HG02588 (cell line): ENCODE results near the gene TASP1.
A peak's percentile ranks its signal among the peaks of the same experiment; 100 is the strongest.
"Not testable (repeated sequence)": the region's sequence is repeated elsewhere in the genome, so short reads cannot be mapped to it uniquely, and the experiment has no call there.

Experiments used
- ATAC-seq: cut with Tn5 transposase; IDR thresholded peaks from one replicate; pipeline ENCODE4 v1.9.1; 2021; ENCODE audit warnings: mild to moderate bottlenecking, moderate library complexity; ENCODE audit not compliant: unreplicated experiment

TASP1 gene

GRCh38 chr20:13501500-13501899, 137.2 kb downstream of the TASP1 start:
- ATAC-seq = no peak

- no peak for ATAC-seq
Observed at GRCh38 chr20:13494019-13494418, 144.7 kb downstream of the TASP1 start.

GRCh38 chr20:13493143-13493542, 145.6 kb downstream of the TASP1 start:
- ATAC-seq = no peak

- no peak for ATAC-seq
Observed at GRCh38 chr20:13492001-13492481, 146.7 kb downstream of the TASP1 start.

GRCh38 chr20:13487202-13487601, 151.5 kb downstream of the TASP1 start:
- no peak for ATAC-seq

- no peak for ATAC-seq
Observed at GRCh38 chr20:13486694-13487093, 152.0 kb downstream of the TASP1 start.

GRCh38 chr20:13485576-13485975, 153.2 kb downstream of the TASP1 start:
- ATAC-seq = no peak

- ATAC-seq = not testable (repeated sequence)
Observed at GRCh38 chr20:13485019-13485418, 153.7 kb downstream of the TASP1 start.

GRCh38 chr20:13483472-13483871, 155.3 kb downstream of the TASP1 start:
- ATAC-seq = not testable (repeated sequence)

- no peak for ATAC-seq
Observed at GRCh38 chr20:13478366-13478765, 160.4 kb downstream of the TASP1 start.

- no peak for ATAC-seq
Observed at GRCh38 chr20:13474467-13474866, 164.3 kb downstream of the TASP1 start.

- no peak for ATAC-seq
Observed at GRCh38 chr20:13469262-13469661, 169.5 kb downstream of the TASP1 start.

- ATAC-seq = no peak
Observed at GRCh38 chr20:13468166-13468565, 170.6 kb downstream of the TASP1 start.

- no peak for ATAC-seq
Observed at GRCh38 chr20:13464702-13465101, 174.0 kb downstream of the TASP1 start.

- no peak for ATAC-seq
Observed at GRCh38 chr20:13461849-13462458, 176.8 kb downstream of the TASP1 start.

- ATAC-seq = peak; percentile 67
Observed at GRCh38 chr20:13458860-13459451, 179.8 kb downstream of the TASP1 start.

- no peak for ATAC-seq
Observed at GRCh38 chr20:13457487-13457886, 181.2 kb downstream of the TASP1 start.

- no peak for ATAC-seq
Observed at GRCh38 chr20:13455713-13456112, 183.0 kb downstream of the TASP1 start.

GRCh38 chr20:13453367-13453766, 185.4 kb downstream of the TASP1 start:
- no peak for ATAC-seq

GRCh38 chr20:13452470-13453124, 186.1 kb downstream of the TASP1 start:
- no peak for ATAC-seq

- ATAC-seq = no peak
Observed at GRCh38 chr20:13449868-13450434, 188.8 kb downstream of the TASP1 start.
